ENCODE data around the gene TRAPPC13. TPM values are rescaled to one million over a fixed set of nuclear protein-coding genes. Genes with fewer than 3 reads are reported as not detected.

TRAPPC13 gene
- total and polyA plus RNA-seq, 2 of the 13 experiments (the other 11 are each of a cell fraction or from before 2014, with no cell fraction given), result 8.4 to 19.6 TPM

DNA sequence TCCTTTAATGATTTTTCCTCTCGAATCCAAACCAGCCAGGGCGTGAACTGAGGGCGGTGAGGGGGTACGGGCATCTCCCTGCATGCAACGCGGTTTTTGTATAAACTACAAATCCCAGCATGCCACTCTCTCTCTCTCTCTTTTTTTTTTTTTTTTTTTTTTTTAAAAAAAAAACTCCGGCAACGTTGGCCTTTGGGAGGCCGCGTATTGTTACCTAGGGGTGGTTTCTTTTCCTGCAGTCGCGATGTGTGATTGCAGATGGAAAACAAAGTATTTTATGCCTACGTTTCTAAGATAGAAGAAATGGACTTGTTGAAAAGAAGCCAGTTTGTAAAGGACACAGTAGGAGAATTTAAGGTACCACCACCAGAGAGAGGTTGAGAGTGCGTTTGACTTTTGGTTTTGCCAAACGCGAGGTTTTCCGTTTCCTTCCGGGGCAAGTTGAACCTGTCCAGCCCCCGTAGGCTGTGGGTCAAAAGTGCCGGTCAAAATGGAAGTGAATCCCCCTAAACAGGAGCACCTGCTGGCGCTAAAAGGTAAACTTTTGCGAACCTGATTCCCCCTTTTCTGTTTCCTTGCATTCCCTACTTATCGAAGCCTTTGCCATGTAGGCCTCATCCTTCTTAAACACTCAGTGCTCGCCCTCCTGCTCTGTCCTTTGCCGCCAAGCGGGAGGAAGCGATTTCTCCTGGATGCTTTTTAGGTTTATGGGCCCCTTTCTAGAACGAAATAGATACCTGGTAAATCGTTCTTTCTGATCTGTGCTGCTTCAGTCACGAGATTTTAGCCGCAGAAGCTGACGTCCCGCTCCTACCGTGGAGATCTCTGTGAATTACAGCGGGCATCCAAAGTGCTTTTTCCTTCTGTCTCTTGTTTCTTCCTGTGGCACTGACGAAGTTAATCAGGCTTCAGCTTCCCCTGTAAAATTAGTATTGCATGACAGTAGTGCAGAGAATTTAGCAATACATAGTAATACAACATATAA is at the start of gene TRAPPC13, which contains the start of gene SHLD3 (continued):
- TF ChIP-seq, protein P1, sequence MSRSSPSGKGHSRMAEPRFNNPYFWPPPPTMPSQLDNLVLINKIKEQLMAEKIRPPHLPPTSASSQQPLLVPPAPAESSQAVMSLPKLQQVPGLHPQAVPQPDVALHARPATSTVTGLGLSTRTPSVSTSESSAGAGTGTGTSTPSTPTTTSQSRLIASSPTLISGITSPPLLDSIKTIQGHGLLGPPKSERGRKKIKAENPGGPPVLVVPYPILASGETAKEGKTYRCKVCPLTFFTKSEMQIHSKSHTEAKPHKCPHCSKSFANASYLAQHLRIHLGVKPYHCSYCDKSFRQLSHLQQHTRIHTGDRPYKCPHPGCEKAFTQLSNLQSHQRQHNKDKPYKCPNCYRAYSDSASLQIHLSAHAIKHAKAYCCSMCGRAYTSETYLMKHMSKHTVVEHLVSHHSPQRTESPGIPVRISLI (CRISPR knock-in tag; IDR thresholded peaks at IDR 0.05; ENCODE audit: borderline replicate concordance), result peak; percentile 97
- TF ChIP-seq RARG (CRISPR knock-in tag; IDR thresholded peaks at IDR 0.05; ENCODE audit: low read depth), result no peak
- peak; percentile 96 for TF ChIP-seq THAP11 (CRISPR knock-in tag; IDR thresholded peaks at IDR 0.05)
- 0 out of 2 replicates have a peak, but pooled peaks have one; percentile 56 for TF ChIP-seq MAF1 (CRISPR knock-in tag; IDR thresholded peaks at IDR 0.05; ENCODE audit: borderline replicate concordance)
- no peak for TF ChIP-seq SOX13 (IDR thresholded peaks at IDR 0.05)
- TF ChIP-seq SOX13 (CRISPR knock-in tag; conservative IDR thresholded peaks at IDR 0.05 in 1 of 2, IDR thresholded peaks at IDR 0.05 in 1 of 2), result 0 out of 4 replicates have a peak, but pooled peaks of 1 of the 2 experiments have one; percentile 5
- TF ChIP-seq PHF8 (CRISPR knock-in tag; IDR thresholded peaks at IDR 0.05), result peak; percentile 81
- peak; percentile 51 for TF ChIP-seq ZFX (CRISPR knock-in tag; IDR thresholded peaks at IDR 0.05; ENCODE audit: low read depth)
- no peak for TF ChIP-seq ZNF761 (CRISPR knock-in tag; conservative IDR thresholded peaks at IDR 0.05)
- TF ChIP-seq U2AF2 (IDR thresholded peaks at IDR 0.05; ENCODE audit: low read depth, low read length), result 0 out of 2 replicates have a peak, but pooled peaks have one; percentile 4
- TF ChIP-seq, protein P2, sequence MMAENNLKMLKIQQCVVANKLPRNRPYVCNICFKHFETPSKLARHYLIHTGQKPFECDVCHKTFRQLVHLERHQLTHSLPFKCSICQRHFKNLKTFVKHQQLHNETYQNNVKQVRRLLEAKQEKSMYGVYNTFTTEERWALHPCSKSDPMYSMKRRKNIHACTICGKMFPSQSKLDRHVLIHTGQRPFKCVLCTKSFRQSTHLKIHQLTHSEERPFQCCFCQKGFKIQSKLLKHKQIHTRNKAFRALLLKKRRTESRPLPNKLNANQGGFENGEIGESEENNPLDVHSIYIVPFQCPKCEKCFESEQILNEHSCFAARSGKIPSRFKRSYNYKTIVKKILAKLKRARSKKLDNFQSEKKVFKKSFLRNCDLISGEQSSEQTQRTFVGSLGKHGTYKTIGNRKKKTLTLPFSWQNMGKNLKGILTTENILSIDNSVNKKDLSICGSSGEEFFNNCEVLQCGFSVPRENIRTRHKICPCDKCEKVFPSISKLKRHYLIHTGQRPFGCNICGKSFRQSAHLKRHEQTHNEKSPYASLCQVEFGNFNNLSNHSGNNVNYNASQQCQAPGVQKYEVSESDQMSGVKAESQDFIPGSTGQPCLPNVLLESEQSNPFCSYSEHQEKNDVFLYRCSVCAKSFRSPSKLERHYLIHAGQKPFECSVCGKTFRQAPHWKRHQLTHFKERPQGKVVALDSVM (CRISPR knock-in tag; IDR thresholded peaks at IDR 0.05), result 0 out of 2 replicates have a peak, but pooled peaks have one; percentile 8
- peak; percentile 85 for TF ChIP-seq PHF20 (CRISPR knock-in tag; IDR thresholded peaks at IDR 0.05)
- no peak for TF ChIP-seq ARNT (IDR thresholded peaks at IDR 0.05)
- TF ChIP-seq, protein P3, sequence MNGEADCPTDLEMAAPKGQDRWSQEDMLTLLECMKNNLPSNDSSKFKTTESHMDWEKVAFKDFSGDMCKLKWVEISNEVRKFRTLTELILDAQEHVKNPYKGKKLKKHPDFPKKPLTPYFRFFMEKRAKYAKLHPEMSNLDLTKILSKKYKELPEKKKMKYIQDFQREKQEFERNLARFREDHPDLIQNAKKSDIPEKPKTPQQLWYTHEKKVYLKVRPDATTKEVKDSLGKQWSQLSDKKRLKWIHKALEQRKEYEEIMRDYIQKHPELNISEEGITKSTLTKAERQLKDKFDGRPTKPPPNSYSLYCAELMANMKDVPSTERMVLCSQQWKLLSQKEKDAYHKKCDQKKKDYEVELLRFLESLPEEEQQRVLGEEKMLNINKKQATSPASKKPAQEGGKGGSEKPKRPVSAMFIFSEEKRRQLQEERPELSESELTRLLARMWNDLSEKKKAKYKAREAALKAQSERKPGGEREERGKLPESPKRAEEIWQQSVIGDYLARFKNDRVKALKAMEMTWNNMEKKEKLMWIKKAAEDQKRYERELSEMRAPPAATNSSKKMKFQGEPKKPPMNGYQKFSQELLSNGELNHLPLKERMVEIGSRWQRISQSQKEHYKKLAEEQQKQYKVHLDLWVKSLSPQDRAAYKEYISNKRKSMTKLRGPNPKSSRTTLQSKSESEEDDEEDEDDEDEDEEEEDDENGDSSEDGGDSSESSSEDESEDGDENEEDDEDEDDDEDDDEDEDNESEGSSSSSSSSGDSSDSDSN (CRISPR knock-in tag; IDR thresholded peaks at IDR 0.05), result peak; percentile 7; the same call in 1 of the 2 replicates
- TF ChIP-seq KAT7 (CRISPR knock-in tag; IDR thresholded peaks at IDR 0.05; ENCODE audit: borderline replicate concordance), result 0 out of 2 replicates have a peak, but pooled peaks have one; percentile 34
- TF ChIP-seq CBFB (CRISPR knock-in tag; IDR thresholded peaks at IDR 0.05), result no peak
- no peak for TF ChIP-seq ARNT2 (CRISPR knock-in tag; IDR thresholded peaks at IDR 0.05; ENCODE audit: low read depth)
- TF ChIP-seq, protein P4, sequence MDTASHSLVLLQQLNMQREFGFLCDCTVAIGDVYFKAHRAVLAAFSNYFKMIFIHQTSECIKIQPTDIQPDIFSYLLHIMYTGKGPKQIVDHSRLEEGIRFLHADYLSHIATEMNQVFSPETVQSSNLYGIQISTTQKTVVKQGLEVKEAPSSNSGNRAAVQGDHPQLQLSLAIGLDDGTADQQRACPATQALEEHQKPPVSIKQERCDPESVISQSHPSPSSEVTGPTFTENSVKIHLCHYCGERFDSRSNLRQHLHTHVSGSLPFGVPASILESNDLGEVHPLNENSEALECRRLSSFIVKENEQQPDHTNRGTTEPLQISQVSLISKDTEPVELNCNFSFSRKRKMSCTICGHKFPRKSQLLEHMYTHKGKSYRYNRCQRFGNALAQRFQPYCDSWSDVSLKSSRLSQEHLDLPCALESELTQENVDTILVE (CRISPR knock-in tag; IDR thresholded peaks at IDR 0.05), result 0 out of 2 replicates have a peak, but pooled peaks have one; percentile 38
- 0 out of 2 replicates have a peak, but pooled peaks have one; percentile 45 for TF ChIP-seq ZNF160 (CRISPR knock-in tag; IDR thresholded peaks at IDR 0.05)
- TF ChIP-seq DR1 (CRISPR knock-in tag; IDR thresholded peaks at IDR 0.05), result peak; percentile 44; the same call in 1 of the 2 replicates
- TF ChIP-seq GATAD2A (CRISPR knock-in tag; IDR thresholded peaks at IDR 0.05), result no peak; the same call in 1 of the 2 replicates
- TF ChIP-seq ZNF607 (CRISPR knock-in tag; IDR thresholded peaks at IDR 0.05; ENCODE audit: borderline replicate concordance), result no peak
- peak; percentile 39; the same call in 1 of the 2 replicates for TF ChIP-seq ETV5 (CRISPR knock-in tag; IDR thresholded peaks at IDR 0.05; ENCODE audit: borderline replicate concordance)
